Uterus (tissue), 2 donors: Measurements from ENCODE around the gene ZEB1.

ENCODE experiments used
- CTCF ChIP-seq, 4 experiments: fragments of 200-600 bp in 2 of 4; fragments of 450-650 bp in 2 of 4; sonication (generic) in 2 of 4; IDR thresholded peaks; one replicate each; pipeline ENCODE4 v1.5.1; 2016 to 2019; ENCODE audit warnings: antibody characterized with exemption in 4 of 4, mild to moderate bottlenecking in 2 of 4, moderate library complexity in 1 of 4
- POLR2A ChIP-seq, 2 donors: fragments of 450-650 bp; IDR thresholded peaks; one replicate each; pipeline ENCODE4 v1.6.1; 2016; ENCODE audit warnings: antibody characterized with exemption in 2 of 2, mild to moderate bottlenecking in 1 of 2, moderate library complexity in 1 of 2

GRCh38 chr10:31404640-31405039 is 85.6 kb downstream of the ZEB1 start:
- TF ChIP-seq CTCF (IDR thresholded peaks at IDR 0.05): no peak
- no peak for TF ChIP-seq POLR2A (IDR thresholded peaks at IDR 0.05)
